Hepatocyte (in vitro differentiated cells): ENCODE results near the gene FABP2. TPM values are rescaled to one million over a fixed set of nuclear protein-coding genes. Genes with fewer than 3 reads are reported as not detected.

Experiments used
- DNase-seq: peaks from one replicate; pipeline ENCODE4 v3.0.0-alpha.2; 2016; ENCODE audit warnings: low spot score
- H2AFZ ChIP-seq: fragments of 200-600 bp; sonication (generic); 2 replicates; pipeline ENCODE4 v1.6.0; 2016; ENCODE audit warnings: antibody characterized with exemption, mild to moderate bottlenecking
- H3K27ac ChIP-seq: fragments of 200-600 bp; sonication (generic); 2 replicates; pipeline ENCODE4 v1.5.1; 2016; ENCODE audit warnings: mild to moderate bottlenecking
- H3K27me3 ChIP-seq: fragments of 200-600 bp; sonication (generic); 2 replicates; pipeline ENCODE4 v1.6.1; 2016
- H3K36me3 ChIP-seq: fragments of 200-600 bp; sonication (generic); replicated peaks from 2 replicates; pipeline ENCODE4 v1.5.1; 2016; ENCODE audit warnings: low read depth; ENCODE audit not compliant: insufficient read depth
- H3K4me1 ChIP-seq: fragments of 200-600 bp; sonication (generic); 2 replicates; pipeline ENCODE4 v1.5.1; 2016; ENCODE audit warnings: mild to moderate bottlenecking, moderate library complexity; ENCODE audit not compliant: insufficient read depth
- H3K4me2 ChIP-seq: fragments of 200-600 bp; sonication (generic); 2 replicates; pipeline ENCODE4 v1.6.0; 2016
- H3K4me3 ChIP-seq: fragments of 200-600 bp; sonication (generic); 2 replicates; pipeline ENCODE4 v1.5.1; 2016; ENCODE audit warnings: mild to moderate bottlenecking
- H3K79me2 ChIP-seq: fragments of 200-600 bp; sonication (generic); 2 replicates; pipeline ENCODE4 v1.6.0; 2017; ENCODE audit warnings: mild to moderate bottlenecking
- H3K9me2 ChIP-seq: fragments of 200-600 bp; sonication (generic); replicated peaks from 2 replicates; pipeline ENCODE4 v1.6.0; 2017; ENCODE audit warnings: mild to moderate bottlenecking; ENCODE audit not compliant: insufficient read depth
- H3K9me3 ChIP-seq: fragments of 200-600 bp; sonication (generic); 2 replicates; pipeline ENCODE4 v1.5.1; 2016; ENCODE audit warnings: low read depth, mild to moderate bottlenecking
- H4K20me1 ChIP-seq: fragments of 200-600 bp; sonication (generic); 2 replicates; pipeline ENCODE4 v1.6.0; 2016; ENCODE audit warnings: mild to moderate bottlenecking; ENCODE audit not compliant: insufficient read depth, poor library complexity, severe bottlenecking
- CTCF ChIP-seq: fragments of 200-600 bp; sonication (generic); IDR thresholded peaks from 2 replicates; pipeline ENCODE4 v1.5.1; 2016; ENCODE audit warnings: antibody characterized with exemption, mild to moderate bottlenecking; ENCODE audit not compliant: poor library complexity
- EZH2 ChIP-seq: fragments of 200-600 bp; sonication (generic); IDR thresholded peaks from 2 replicates; pipeline ENCODE4 v1.6.1; 2016; ENCODE audit warnings: antibody characterized with exemption, mild to moderate bottlenecking, borderline replicate concordance
- EZH2phosphoT487 ChIP-seq: fragments of 200-600 bp; sonication (generic); IDR thresholded peaks from one replicate; pipeline ENCODE4 v1.6.1; 2018; ENCODE audit warnings: antibody characterized with exemption, mild to moderate bottlenecking, low read depth, moderate library complexity; ENCODE audit not compliant: unreplicated experiment, severe bottlenecking
- WGBS: methylation state at CpG from one replicate; pipeline ENCODE4 v1.1.6; 2016; ENCODE audit warnings: low lambda C conversion rate; ENCODE audit errors: missing lambda C conversion rate; 5-methylcytosine and 5-hydroxymethylcytosine counted together
- polyA plus RNA-seq: library from polyadenylated mRNA; unstranded; fragments of >200 nt; fragmentation: Nextera tagmentation; extraction: Ambion mirVana; gene quantifications from 2 replicates; pipeline ENCODE4 v1.2.1, GENCODE V29; 2016
- total RNA-seq: library from RNA; depleted of rRNA; stranded (reverse); fragments of >200 nt; gene quantifications from 2 replicates; pipeline ENCODE4 v1.2.3, GENCODE V29; 2014

FABP2 gene
- total and polyA plus RNA-seq, 2 experiments from 2014 or later = 7.0 to 10.7 TPM

- no peaks in the 10 kb centered on the region for H3K9me2 ChIP-seq
- no peaks in the 10 kb centered on the region for H4K20me1 ChIP-seq
- peak; percentile 15 for DNase-seq
- no peaks in the 10 kb centered on the region for H3K9me3 ChIP-seq
- no peak overlapping the region for H3K4me3 ChIP-seq
- WGBS = 52% methylated on average over 1 of the region's 1 CpG
- H3K27ac ChIP-seq = no peak overlapping the region
- no peak overlapping the region for H2AFZ ChIP-seq
- TF ChIP-seq CTCF = no peak
- no peak for TF ChIP-seq EZH2
- TF ChIP-seq EZH2phosphoT487 = no peak
- no peaks in the 10 kb centered on the region for H3K27me3 ChIP-seq
- peaks cover 6% of the 10 kb centered on the region for H3K4me1 ChIP-seq
- peaks cover 4% of the 10 kb centered on the region for H3K79me2 ChIP-seq
- H3K36me3 ChIP-seq = no peaks in the 10 kb centered on the region
- no peak overlapping the region for H3K4me2 ChIP-seq
These were observed 31.3 kb downstream of the FABP2 start for GRCh38 chr4:119290598-119290997.

- WGBS = 98% methylated on average over 5 of the region's 5 CpGs
- H3K36me3 ChIP-seq = no peaks in the 10 kb centered on the region
- no peaks in the 10 kb centered on the region for H4K20me1 ChIP-seq
- H3K27ac ChIP-seq = no peak overlapping the region
- H3K27me3 ChIP-seq = no peaks in the 10 kb centered on the region
- TF ChIP-seq CTCF (no peak), EZH2phosphoT487 (no peak), EZH2 (no peak)
- peaks cover 10% of the 10 kb centered on the region for H3K4me1 ChIP-seq
- H2AFZ ChIP-seq = no peak overlapping the region
- H3K9me3 ChIP-seq = no peaks in the 10 kb centered on the region
- no peak overlapping the region for H3K4me3 ChIP-seq
- no peaks in the 10 kb centered on the region for H3K9me2 ChIP-seq
- no peaks in the 10 kb centered on the region for H3K79me2 ChIP-seq
- H3K4me2 ChIP-seq = no peak overlapping the region
- no peak for DNase-seq
These were observed 32.6 kb downstream of the FABP2 start for GRCh38 chr4:119289313-119289712.

- Histone ChIP-seq H3K9me2 (no peaks in the 10 kb centered on the region), H3K4me2 (no peak overlapping the region), H3K79me2 (no peaks in the 10 kb centered on the region), H3K9me3 (no peaks in the 10 kb centered on the region), H3K36me3 (no peaks in the 10 kb centered on the region), H2AFZ (no peak overlapping the region), H3K4me3 (no peak overlapping the region), H4K20me1 (no peaks in the 10 kb centered on the region), H3K4me1 (peaks cover 10% of the 10 kb centered on the region), H3K27ac (no peak overlapping the region), H3K27me3 (no peaks in the 10 kb centered on the region)
- peak; percentile 64 for DNase-seq
- peak; percentile 62 for TF ChIP-seq CTCF
- TF ChIP-seq EZH2 = no peak
- TF ChIP-seq EZH2phosphoT487 = no peak
- WGBS = 82% methylated on average over 3 of the region's 3 CpGs
These were observed 35.4 kb downstream of the FABP2 start for GRCh38 chr4:119286377-119287002.
